ENCODE data around the gene PLK5. TPM values are rescaled to one million over a fixed set of nuclear protein-coding genes. Genes with fewer than 3 reads are reported as not detected.

The PLK5 gene
- polyA plus RNA-seq, 1 donor from 2014 or later, result 3.6 TPM

GRCh38 chr19:1492474-1493006 is 31.3 kb upstream of the PLK5 start:
- TF ChIP-seq EP300 (conservative IDR thresholded peaks at IDR 0.05; ENCODE audit: poor library complexity, severe bottlenecking) (no peak), EZH2 (IDR thresholded peaks at IDR 0.05; ENCODE audit: borderline replicate concordance, insufficient read depth, low read length, poor library complexity, severe bottlenecking) (no peak), CTCF (IDR thresholded peaks at IDR 0.05; ENCODE audit: poor library complexity, severe bottlenecking) (no peak), RAD21 (conservative IDR thresholded peaks at IDR 0.05) (no peak), REST (IDR thresholded peaks at IDR 0.05; ENCODE audit: borderline replicate concordance) (no peak), POLR2AphosphoS5 (IDR thresholded peaks at IDR 0.05) (no peak), SMC3 (conservative IDR thresholded peaks at IDR 0.05; ENCODE audit: poor library complexity) (no peak), TAF1 (IDR thresholded peaks at IDR 0.05; ENCODE audit: low read depth) (no peak), MXI1 (conservative IDR thresholded peaks at IDR 0.05; ENCODE audit: poor library complexity, severe bottlenecking) (no peak)
- H4K20me1 ChIP-seq (ENCODE audit: insufficient read depth), result no peaks in the 10 kb centered on the region

GRCh38 chr19:1494115-1494815 is 29.6 kb upstream of the PLK5 start:
- no peak for TF ChIP-seq REST (IDR thresholded peaks at IDR 0.05; ENCODE audit: borderline replicate concordance)
- Histone ChIP-seq H3K9me3 (ENCODE audit: low read length) (no peaks in the 10 kb centered on the region), H3K9ac (ENCODE audit: low read length) (no peak overlapping the region), H3K27me3 (ENCODE audit: insufficient read depth, low read depth, low read length) (peaks cover 4% of the 10 kb centered on the region), H3K36me3 (ENCODE audit: insufficient read depth, low read length) (no peaks in the 10 kb centered on the region), H3K79me2 (replicated peaks; ENCODE audit: insufficient read depth, low read length) (no peaks in the 10 kb centered on the region), H3F3A (ENCODE audit: insufficient read depth, low read length, poor library complexity, severe bottlenecking) (no peaks in the 10 kb centered on the region), H3K4me3 (ENCODE audit: low read length) (no peak overlapping the region), H3K9me2 (ENCODE audit: insufficient read depth, low read length) (no peaks in the 10 kb centered on the region), H2AFZ (ENCODE audit: low read depth, low read length) (no peak overlapping the region), H4K20me1 (ENCODE audit: insufficient read depth) (no peaks in the 10 kb centered on the region), H3K4me2 (ENCODE audit: low read length) (no peak overlapping the region), H3K27ac (ENCODE audit: low read length) (no peak overlapping the region)

More at GRCh38 chr19:1492474-1493006, 31.3 kb upstream of the PLK5 start:
- Histone ChIP-seq H3K4me2 (ENCODE audit: low read length) (no peak overlapping the region), H3K79me2 (replicated peaks; ENCODE audit: insufficient read depth, low read length) (no peaks in the 10 kb centered on the region), H3K4me3 (ENCODE audit: low read length) (no peak overlapping the region), H3K9me2 (ENCODE audit: insufficient read depth, low read length) (no peaks in the 10 kb centered on the region), H3K9me3 (ENCODE audit: low read length) (no peaks in the 10 kb centered on the region), H3K27me3 (ENCODE audit: insufficient read depth, low read depth, low read length) (peaks cover 4% of the 10 kb centered on the region), H3K27ac (ENCODE audit: low read length) (no peak overlapping the region), H3K9ac (ENCODE audit: low read length) (no peak overlapping the region), H3F3A (ENCODE audit: insufficient read depth, low read length, poor library complexity, severe bottlenecking) (no peaks in the 10 kb centered on the region), H2AFZ (ENCODE audit: low read depth, low read length) (no peak overlapping the region), H3K36me3 (ENCODE audit: insufficient read depth, low read length) (no peaks in the 10 kb centered on the region)
